Measurements from ENCODE around the gene EIF4E1B. TPM values are rescaled to one million over a fixed set of nuclear protein-coding genes. Genes with fewer than 3 reads are reported as not detected.

EIF4E1B gene
- total RNA-seq, 1 donor from 2014 or later: 0.06 TPM

- H3K4me3 ChIP-seq: no peak overlapping the region
- H4K20me1 ChIP-seq (ENCODE audit: low read depth): no peaks in the 10 kb centered on the region
- Mint-ChIP-seq H3K4me3 (no peak overlapping the region), H3K27me3 (ENCODE audit: insufficient read depth, low read depth) (peaks cover 10% of the 10 kb centered on the region), H3K9me3 (no peaks in the 10 kb centered on the region), H3K4me1 (peaks cover 7% of the 10 kb centered on the region), H3K36me3 (no peaks in the 10 kb centered on the region), H3K27ac (peak overlapping the region; percentile 29)
- no peak for DNase-seq (ENCODE audit: low spot score)
- no peak for TF ChIP-seq CTCF (IDR thresholded peaks at IDR 0.05)
- H3K4me2 ChIP-seq: no peak overlapping the region
- H3F3A ChIP-seq (ENCODE audit: low read depth): no peaks in the 10 kb centered on the region
- no peak overlapping the region for H3K9ac ChIP-seq
- no peak overlapping the region for H2AFZ ChIP-seq (replicated peaks)
- no peaks in the 10 kb centered on the region for H3K79me2 ChIP-seq (ENCODE audit: low read depth)
- no peaks in the 10 kb centered on the region for H3K36me3 ChIP-seq
- no peak overlapping the region for H3K27ac ChIP-seq
- peaks cover 16% of the 10 kb centered on the region for H3K27me3 ChIP-seq
- no peaks in the 10 kb centered on the region for H3K9me3 ChIP-seq (ENCODE audit: low read depth)
- peaks cover 2% of the 10 kb centered on the region for H3K4me1 ChIP-seq
These were observed 46.9 kb downstream of the EIF4E1B start for GRCh38 chr5:176677209-176677939.

DNA sequence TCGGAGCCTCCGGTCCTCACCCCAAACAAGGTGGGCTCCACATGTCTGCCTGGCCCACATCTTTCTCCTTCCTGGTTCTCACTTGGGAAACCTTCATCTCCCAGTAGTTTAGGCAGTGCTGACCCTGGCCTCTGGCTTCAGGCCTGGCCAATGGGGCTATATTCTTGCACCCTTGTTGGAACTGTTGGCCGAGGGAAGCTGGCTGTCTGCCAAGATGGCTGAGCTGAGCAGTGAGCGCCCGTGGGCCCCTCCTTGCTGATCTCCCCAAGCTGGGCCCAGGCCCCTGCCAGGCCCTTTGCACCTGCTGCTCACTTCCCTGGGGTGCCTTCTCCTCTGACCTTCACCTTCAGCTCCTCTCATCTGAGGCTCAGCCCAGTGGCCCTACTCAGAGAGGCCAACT is 48.1 kb downstream of the EIF4E1B start:
- Mint-ChIP-seq H3K27me3 (ENCODE audit: insufficient read depth, low read depth) (peaks cover 8% of the 10 kb centered on the region), H3K4me1 (peaks cover 5% of the 10 kb centered on the region), H3K4me3 (no peak overlapping the region), H3K36me3 (no peaks in the 10 kb centered on the region), H3K9me3 (no peaks in the 10 kb centered on the region), H3K27ac (peak overlapping the region; percentile 72)
- Histone ChIP-seq H2AFZ (replicated peaks) (no peak overlapping the region), H3K4me1 (no peaks in the 10 kb centered on the region), H4K20me1 (ENCODE audit: low read depth) (no peaks in the 10 kb centered on the region), H3F3A (ENCODE audit: low read depth) (no peaks in the 10 kb centered on the region), H3K9me3 (ENCODE audit: low read depth) (no peaks in the 10 kb centered on the region), H3K27ac (no peak overlapping the region), H3K79me2 (ENCODE audit: low read depth) (no peaks in the 10 kb centered on the region), H3K4me3 (no peak overlapping the region), H3K9ac (no peak overlapping the region), H3K36me3 (no peaks in the 10 kb centered on the region), H3K4me2 (no peak overlapping the region), H3K27me3 (peaks cover 16% of the 10 kb centered on the region)
- no peak for DNase-seq (ENCODE audit: low spot score)
- TF ChIP-seq EZH2 (IDR thresholded peaks at IDR 0.05) (no peak), EZH2phosphoT487 (IDR thresholded peaks at IDR 0.05) (no peak), CTCF (IDR thresholded peaks at IDR 0.05) (no peak)

- H3K4me3 Mint-ChIP-seq: no peak overlapping the region
- H3K36me3 Mint-ChIP-seq: no peaks in the 10 kb centered on the region
- H3K27me3 Mint-ChIP-seq (ENCODE audit: insufficient read depth, low read depth): peaks cover 8% of the 10 kb centered on the region
- no peak overlapping the region for H3K9ac ChIP-seq
- H3K9me3 Mint-ChIP-seq: no peaks in the 10 kb centered on the region
- H3K36me3 ChIP-seq: no peaks in the 10 kb centered on the region
- H3K27ac Mint-ChIP-seq: no peak overlapping the region
- H4K20me1 ChIP-seq (ENCODE audit: low read depth): no peaks in the 10 kb centered on the region
- DNase-seq (ENCODE audit: low spot score): no peak
- peaks cover 16% of the 10 kb centered on the region for H3K27me3 ChIP-seq
- H3K79me2 ChIP-seq (ENCODE audit: low read depth): no peaks in the 10 kb centered on the region
- H3K4me3 ChIP-seq: no peak overlapping the region
- H3K4me2 ChIP-seq: no peak overlapping the region
- no peaks in the 10 kb centered on the region for H3K4me1 ChIP-seq
- no peaks in the 10 kb centered on the region for H3K9me3 ChIP-seq (ENCODE audit: low read depth)
- TF ChIP-seq EZH2phosphoT487 (IDR thresholded peaks at IDR 0.05) (no peak), CTCF (IDR thresholded peaks at IDR 0.05) (peak; percentile 6)
- H3K4me1 Mint-ChIP-seq: peaks cover 5% of the 10 kb centered on the region
- no peaks in the 10 kb centered on the region for H3F3A ChIP-seq (ENCODE audit: low read depth)
- H2AFZ ChIP-seq (replicated peaks): no peak overlapping the region
- H3K27ac ChIP-seq: no peak overlapping the region
These were observed 49.1 kb downstream of the EIF4E1B start for GRCh38 chr5:176679365-176680225.

Measured in neural progenitor cell (in vitro differentiated cells).